Mammary epithelial cell (primary cell): ENCODE measurements around the gene ATG7.

ENCODE experiments used
- CTCF ChIP-seq, 2 donors: IDR thresholded peaks in 1 of 2; conservative IDR thresholded peaks in 1 of 2; 2 replicates each; pipeline ENCODE4 v1.5.1; 2011 to 2012; ENCODE audit warnings: inconsistent platforms in 2 of 2, low read length in 2 of 2, mild to moderate bottlenecking in 2 of 2, control low read depth in 1 of 2, low read depth in 1 of 2; ENCODE audit not compliant: insufficient read depth in 1 of 2; ENCODE audit errors: extremely low read depth in 1 of 2
- EZH2 ChIP-seq: IDR thresholded peaks from 2 replicates; pipeline ENCODE4 v1.6.1; 2012; ENCODE audit warnings: low read length, inconsistent platforms, borderline replicate concordance

GRCh38 chr3:11514191-11514821 lies 242.1 kb downstream of the ATG7 start:
- TF ChIP-seq EZH2 (no peak), CTCF (conservative IDR thresholded peaks at IDR 0.05 in 1 of 2, IDR thresholded peaks at IDR 0.05 in 1 of 2; ENCODE audit: extremely low read depth in 1 of 2, insufficient read depth in 1 of 2, low read depth in 1 of 2, low read length in 2 of 2) (no peak)
